DMS153 treated with DMSO at 0.1 percent for 48 hours (cell line): Measurements from ENCODE around the gene UBE3C.

Experiments
- DNase-seq: peaks from one replicate; lab custom pipeline; 2025; ENCODE audit not compliant: unreplicated experiment; lab: John Stamatoyannopoulos, UW

Gene UBE3C

DNA sequence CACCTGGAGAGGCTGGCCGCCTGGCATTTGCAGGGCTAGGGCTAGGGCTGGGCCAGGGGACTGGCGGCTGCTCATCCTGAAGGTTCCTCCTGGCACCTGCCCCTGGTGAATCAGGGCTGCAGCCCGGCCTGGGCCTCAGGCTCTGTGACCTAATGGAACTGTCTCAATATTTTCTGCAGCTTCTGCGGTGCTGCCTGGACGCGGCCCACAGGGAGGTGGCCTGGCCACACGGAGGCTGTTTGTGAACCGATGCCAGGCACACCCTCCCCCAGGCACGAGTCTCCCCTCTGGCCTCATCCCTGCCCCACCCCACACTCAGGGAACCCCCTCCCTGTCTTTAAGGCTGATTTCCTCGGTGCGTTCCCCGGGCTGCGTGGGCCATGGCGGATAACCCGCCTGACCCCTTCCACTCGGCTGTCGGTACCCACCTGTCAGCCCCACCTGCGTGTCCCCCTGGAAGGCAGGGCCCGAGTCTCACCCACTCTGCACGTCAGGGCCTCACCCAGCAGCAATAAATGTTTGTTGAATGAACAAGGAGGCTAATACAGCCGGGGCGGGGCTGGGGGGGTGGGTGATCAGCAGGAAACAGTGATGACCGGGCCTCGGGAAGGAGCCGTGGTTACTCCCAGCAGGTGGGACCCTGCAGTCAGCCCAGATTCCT, 143.5 kb downstream of the UBE3C start:
- no peak for DNase-seq

- DNase-seq = no peak
These were observed 145.7 kb downstream of the UBE3C start for GRCh38 chr7:157284229-157285014.

DNA sequence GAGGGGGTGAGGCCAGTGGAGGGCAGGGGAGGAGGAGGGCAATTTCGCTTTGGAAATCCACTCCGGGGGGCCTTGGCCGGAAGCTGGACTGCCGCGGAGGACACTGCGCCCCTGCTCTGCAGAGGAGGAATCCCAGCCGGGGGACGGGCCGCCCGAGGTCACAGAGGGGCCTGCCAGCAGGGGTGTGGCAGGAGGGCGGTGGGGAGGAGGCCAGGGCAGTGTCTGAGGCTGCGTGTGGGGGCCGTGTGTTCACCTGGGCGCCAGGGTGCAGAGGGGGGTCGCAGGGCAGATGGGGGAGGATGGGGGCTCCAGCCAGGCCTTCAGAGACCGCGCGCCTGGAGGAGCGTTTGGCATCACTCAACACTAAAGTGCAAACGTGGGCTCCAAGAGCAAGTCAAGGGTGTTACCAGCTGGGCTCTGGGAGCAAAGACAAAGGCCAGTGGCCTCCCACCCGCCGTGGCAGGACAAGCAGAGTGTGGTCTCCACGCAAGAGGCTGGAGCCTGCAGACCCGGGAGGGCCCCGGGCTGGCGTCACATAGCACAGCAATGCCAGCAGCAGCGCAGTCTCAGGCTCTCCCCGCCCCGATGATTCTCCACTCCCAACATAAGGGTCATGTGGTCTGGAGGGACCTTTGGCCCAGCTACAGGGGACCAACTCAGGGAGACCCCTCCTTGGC, 152.8 kb downstream of the UBE3C start:
- no peak for DNase-seq

GRCh38 chr7:157292258-157292657, 153.5 kb downstream of the UBE3C start:
- DNase-seq = no peak

DNA sequence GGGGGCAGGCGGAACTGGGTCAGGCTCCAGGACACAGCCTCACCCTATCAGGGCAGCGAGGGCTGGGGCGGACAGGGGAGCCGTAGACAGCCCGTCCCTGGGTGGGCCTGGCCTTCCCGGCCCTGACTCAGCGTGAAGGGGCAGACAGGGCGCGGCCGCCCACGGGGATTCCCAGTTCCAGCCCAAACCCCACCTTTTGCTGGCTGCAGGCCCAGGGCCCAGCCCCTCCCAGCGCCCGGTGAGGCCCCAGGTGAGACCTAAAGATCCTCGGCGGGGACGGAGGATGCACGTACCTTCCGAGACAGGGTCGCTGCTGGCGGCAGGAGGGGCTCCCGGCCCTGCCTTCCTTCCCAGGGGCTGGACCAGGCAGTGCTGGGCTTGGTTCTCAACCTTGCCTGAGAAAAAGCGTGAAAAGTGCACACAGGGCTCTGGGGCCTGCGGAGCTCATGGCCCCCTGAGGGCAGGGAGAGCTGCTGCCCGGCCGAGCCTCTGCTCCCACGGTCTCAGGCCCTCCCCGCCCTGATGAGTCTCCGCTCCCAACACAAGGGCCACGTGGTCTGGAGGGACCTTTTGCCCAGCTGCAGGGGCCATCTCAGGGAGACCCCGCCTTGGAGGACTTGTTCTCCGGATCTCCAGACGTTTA, 154.2 kb downstream of the UBE3C start:
- no peak for DNase-seq

- DNase-seq = no peak
These were observed 154.7 kb downstream of the UBE3C start for GRCh38 chr7:157293413-157293788.

GRCh38 chr7:157294773-157295172, 156.0 kb downstream of the UBE3C start:
- DNase-seq = no peak

DNA sequence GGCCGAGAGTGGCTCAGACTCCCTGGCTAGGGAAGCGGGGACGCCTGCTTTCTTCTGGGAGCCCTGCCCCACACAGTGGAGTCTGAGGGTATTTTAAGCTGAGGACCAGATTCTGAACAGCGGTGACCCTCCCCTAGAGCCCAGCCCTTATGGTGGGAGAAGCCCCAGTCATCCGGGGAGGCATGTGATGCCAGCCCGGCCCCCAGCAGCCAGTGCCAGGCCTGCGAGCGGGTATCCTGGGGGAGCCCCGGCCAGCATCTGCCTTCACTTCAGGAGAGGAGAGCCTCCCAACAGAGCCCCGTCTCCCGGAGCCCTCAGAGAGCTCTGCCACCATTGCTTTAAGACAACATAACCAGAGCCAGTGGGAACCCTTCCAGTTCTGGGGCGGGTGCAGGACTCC, 156.6 kb downstream of the UBE3C start:
- DNase-seq = no peak

GRCh38 chr7:157297185-157297584, 158.5 kb downstream of the UBE3C start:
- no peak for DNase-seq

- no peak for DNase-seq
These were observed 160.5 kb downstream of the UBE3C start for GRCh38 chr7:157299317-157299612.

- DNase-seq = no peak
These were observed 161.1 kb downstream of the UBE3C start for GRCh38 chr7:157299613-157300368.

GRCh38 chr7:157300369-157300825, 161.7 kb downstream of the UBE3C start:
- no peak for DNase-seq

DNA sequence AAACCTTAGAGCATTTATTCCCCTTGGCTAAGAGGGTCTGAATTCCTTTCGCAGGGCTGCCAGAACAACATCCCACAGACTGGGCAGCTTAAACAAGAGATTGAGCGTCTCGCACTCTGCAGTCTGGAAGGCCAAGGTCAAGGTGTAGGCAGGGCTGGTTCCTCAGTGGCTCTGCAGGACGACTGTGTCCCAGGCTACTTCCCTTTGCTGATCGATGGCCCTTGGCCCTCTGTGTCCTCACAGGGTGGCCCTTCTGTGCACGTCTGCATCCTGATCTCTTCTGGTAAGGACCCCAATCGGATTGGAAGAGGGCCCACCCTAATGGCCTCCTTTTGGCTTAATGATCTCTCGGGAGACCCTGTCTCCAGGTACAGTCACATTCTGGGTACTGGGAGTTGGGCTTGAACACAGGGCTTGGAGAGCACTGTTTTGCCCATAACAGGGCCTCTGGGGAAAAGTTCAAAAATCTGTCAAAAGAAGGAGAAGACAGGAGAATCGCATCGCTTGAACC, 162.9 kb downstream of the UBE3C start:
- DNase-seq = no peak

- DNase-seq = no peak
These were observed 168.4 kb downstream of the UBE3C start for GRCh38 chr7:157306846-157307838.

GRCh38 chr7:157309988-157310668, 171.4 kb downstream of the UBE3C start:
- DNase-seq = no peak

- DNase-seq = no peak
These were observed 172.0 kb downstream of the UBE3C start for GRCh38 chr7:157310676-157311185.

DNA sequence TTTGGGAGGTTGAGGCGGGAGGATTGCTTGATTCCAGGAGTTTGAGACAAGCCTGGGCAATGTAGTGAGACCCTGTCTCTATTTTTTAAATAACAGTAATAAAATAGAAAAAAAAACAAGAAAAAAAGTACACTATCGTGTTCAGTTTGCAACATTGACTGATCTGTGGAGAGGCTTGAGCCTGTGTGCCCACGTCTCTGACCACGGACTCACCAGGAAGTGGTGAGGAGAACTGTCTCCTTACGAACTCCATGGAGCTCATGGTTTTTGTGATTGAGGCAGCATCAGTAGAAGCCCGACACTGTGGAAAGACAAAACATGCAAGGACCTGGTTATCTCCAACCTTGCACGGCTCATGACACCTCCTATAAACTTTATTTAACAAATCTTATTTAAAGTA, 174.2 kb downstream of the UBE3C start:
- no peak for DNase-seq

DNA sequence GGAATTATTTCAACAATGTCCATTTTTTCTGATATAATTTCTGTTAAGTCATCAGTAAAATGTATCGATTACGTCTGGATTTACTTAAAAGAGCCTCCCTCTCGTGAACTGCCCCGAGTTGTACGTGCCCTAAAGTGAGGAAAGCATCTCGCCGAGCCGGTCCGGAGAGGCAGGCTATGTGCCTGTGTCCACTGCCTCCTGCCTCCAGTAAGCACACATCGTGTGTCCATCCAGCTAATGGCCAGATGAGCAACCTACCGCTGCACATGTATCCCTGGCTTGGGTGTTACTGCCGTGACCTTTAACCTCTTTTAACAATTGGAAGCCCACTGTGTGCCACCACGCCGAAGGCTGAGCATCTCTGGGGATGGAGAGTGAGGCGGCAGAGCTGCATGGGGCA, 174.9 kb downstream of the UBE3C start:
- DNase-seq = no peak
